SW 1271 (cell line): ENCODE results near the gene KRTAP4-12.
"Not testable (repeated sequence)": the region's sequence is repeated elsewhere in the genome, so short reads cannot be mapped to it uniquely, and the experiment has no call there.

Experiments used
- DNase-seq, 2 experiments: peaks; one replicate each; lab custom pipeline; 2025; lab: John Stamatoyannopoulos, UW

KRTAP4-12 gene

DNA sequence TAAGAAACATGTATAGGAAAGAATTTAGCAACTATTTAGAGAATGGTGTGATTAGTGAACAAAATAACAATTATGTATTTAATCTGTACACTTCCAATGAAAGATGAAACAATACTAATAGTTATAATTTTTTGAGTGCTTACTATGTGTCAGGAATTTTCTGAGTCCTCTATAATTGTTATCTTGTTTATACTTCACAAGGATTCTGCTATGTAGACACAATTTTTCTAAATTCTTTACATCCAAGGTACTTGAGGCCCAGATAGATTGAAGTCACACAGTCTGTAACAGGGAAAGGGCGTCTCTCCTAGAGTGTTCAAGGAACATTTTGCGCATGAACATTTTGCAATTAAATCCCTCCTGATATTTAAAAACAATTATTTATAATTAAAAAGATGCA is 1.1 kb upstream of the KRTAP4-12 start:
- DNase-seq = no peak

- not testable (repeated sequence) for DNase-seq
Observed at GRCh38 chr17:41123292-41123990, 541 bp downstream of the KRTAP4-12 start.

DNA sequence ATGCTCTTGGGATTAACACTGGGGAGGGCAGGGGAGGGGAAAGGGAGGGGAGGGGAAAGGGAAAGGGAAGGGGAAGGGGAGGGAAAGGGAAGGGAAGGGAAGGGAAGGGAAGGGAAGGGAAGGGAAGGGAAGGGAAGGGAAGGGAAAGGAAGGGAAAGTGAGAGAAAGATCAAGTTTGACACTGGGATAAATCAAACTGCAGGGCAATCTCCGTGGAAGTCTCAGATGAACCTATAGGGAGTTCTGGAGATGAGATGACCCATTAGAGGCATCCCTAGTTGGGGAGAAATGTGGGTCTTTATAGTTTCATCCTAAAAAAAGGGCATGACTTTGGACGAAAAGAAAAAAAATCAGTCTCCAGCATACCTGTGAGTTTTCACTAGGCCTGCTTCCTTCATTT is 2.2 kb downstream of the KRTAP4-12 start:
- DNase-seq = no peak

DNA sequence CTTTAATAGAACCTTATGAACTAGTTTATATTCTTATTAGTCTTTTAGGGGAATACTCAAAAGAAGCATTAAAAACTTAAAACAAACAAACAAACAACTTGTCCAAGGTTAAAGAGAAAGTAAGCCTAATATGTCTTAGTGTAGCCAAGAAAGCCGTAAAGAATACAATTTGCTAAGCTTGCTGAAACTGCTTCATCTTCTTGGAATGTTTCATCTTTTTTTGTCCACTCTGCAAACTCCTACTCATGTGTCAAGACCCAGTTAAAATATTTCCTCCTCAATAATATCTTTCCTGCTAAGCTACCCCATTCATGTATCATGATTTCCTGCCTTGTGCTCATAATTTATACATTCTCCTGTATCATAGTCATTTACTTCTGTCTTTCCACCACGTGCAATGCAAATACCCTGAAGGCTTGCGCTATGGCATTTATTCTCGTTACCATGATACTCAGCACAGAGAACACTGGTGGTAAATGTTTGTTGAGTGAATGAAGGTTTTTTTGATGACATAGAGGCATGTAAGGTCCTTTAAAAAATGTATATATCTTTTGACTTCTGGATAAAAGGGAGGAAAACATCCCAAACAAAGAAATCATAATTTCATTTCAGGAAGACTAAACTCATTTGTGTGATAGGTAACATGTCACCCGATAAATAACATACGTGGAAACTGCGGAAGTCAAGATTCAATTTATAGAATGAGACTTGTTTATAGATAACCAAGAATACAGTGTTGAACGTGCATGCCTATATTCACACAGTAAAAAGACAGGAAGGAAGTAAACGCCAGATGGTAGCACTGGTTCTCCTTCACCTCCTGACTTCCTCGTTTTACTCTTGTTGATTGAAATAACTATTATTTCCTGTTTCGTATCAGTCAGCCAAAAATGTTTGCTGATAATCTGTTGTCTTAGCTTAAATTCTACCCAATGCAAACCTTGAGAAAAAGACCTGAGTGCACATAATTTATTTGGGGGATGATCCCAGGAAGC is 4.0 kb downstream of the KRTAP4-12 start:
- not testable (repeated sequence) for DNase-seq

GRCh38 chr17:41118721-41119120 is 5.3 kb downstream of the KRTAP4-12 start:
- no peak for DNase-seq

DNA sequence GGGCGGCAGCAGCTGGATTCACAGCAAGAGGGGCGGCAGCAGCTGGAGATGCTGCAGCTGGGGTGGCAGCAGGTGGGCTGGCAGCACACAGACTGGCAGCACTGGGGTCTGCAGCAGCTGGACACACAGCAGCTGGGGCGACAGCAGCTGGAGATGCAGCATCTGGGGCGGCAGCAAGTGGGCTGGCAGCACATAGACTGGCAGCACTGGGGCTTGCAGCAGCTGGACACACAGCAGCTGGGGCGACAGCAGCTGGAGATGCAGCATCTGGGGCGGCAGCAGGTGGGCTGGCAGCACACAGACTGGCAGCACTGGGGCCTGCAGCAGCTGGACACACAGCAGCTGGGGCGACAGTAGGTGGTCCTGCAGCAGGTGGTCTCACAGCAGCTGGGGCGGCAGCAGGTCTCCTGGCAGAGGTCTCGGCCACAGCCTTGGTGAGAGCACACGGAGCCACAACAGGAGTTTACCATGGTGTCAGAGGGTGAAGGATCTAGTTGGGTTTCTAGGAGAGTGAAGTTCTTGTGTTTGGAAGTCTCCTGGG is 6.1 kb downstream of the KRTAP4-12 start, which contains the start of gene KRTAP4-11:
KRTAP4-11 (minus strand) TSS at position 528 of the 541 bp plus-strand sequence; CDS start at position 470, 58 bp downstream.
- DNase-seq = not testable (repeated sequence)

DNA sequence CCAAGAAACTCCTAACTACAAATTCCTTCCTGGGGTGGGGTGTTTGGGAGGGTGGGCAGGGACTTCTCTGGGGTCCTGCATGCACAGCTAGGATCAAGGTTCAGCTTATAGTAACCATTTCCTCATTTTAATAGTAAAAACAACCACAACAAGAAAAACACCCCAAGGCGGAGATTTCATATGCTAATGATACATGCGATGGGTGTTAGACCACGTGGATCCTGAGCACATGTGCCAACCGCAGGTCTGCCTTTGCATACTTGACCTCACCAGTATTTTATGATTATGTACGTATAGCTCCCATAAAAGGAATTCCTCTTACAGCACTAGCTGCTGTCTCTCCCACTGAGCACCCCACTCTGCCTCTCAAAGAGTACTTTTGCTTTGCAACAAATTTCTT is 7.7 kb downstream of the KRTAP4-12 start:
- DNase-seq = no peak

- no peak for DNase-seq
Observed at GRCh38 chr17:41111151-41111885, 12.7 kb downstream of the KRTAP4-12 start.

DNA sequence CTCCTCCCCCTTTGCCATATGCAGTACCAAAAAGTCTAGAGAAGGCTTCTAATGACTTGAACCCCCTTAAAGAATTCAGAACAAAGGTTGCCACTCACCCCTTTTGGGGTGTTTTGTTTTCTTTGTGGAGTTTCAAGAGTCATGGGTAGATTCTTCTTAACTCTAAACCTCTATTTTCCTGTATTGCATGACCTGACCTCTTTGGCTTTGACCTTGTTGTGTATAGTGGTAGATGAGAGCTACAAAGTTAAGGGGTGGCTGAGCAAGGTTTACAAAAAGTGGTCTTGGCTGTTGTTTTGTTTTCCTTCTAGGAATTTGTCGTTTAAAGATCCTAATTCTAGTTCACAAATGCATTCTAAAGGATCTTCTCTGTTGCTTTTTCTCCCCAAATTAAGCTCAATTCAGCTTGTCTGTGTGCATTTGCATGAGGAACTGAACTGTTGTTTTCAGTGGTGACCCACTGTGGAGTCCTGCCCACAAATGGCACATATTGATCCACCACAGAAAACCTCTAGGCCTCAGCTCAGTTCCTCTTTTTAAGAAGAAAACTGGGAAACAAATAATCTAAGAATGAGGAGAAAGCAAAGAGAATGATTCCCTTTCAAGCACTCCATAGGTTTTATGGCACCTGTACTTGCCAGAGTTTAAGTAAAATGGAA is 15.1 kb downstream of the KRTAP4-12 start:
- not testable (repeated sequence) for DNase-seq

DNA sequence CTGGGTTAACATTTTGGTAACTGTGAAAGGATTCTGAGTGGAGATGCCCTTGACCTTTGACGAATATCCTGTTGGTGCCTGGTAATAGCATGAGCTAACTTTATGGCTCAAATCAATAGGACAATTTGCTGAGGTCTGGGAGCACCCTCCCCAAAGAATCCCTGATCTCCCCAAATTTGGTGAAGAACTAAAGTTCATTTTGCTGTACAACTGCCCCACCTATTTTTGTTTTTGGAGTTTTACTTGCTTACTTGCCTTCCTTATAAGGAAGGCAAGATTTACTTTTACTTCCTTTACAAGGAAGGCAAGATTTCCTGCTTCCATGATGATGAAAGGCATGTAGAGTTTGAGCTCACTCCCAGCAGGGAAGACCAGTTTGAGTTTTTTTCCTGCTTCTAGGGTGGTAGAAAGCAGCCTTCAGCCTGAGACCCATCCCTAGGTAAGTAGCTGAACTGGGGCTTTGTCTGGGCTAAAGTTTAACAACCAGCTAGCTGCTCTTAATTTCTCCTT is 16.0 kb downstream of the KRTAP4-12 start:
- DNase-seq = no peak

DNA sequence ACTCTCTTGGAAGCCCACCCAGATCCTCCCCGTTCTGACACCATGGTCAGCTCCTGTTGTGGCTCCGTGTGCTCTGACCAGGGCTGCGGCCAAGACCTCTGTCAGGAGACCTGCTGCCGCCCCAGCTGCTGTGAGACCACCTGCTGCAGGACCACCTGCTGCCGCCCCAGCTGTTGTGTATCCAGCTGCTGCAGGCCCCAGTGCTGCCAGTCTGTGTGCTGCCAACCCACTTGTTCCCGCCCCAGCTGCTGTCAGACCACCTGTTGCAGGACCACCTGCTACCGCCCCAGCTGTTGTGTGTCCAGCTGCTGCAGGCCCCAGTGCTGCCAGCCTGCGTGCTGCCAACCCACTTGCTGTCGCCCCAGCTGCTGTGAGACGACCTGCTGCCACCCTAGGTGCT is 18.6 kb downstream of the KRTAP4-12 start, which contains the start of gene KRTAP4-9:
KRTAP4-9 (plus strand) TSS at position 43 of the 400 bp plus-strand sequence; CDS start at position 43, 0 bp downstream.
- DNase-seq = not testable (repeated sequence)

DNA sequence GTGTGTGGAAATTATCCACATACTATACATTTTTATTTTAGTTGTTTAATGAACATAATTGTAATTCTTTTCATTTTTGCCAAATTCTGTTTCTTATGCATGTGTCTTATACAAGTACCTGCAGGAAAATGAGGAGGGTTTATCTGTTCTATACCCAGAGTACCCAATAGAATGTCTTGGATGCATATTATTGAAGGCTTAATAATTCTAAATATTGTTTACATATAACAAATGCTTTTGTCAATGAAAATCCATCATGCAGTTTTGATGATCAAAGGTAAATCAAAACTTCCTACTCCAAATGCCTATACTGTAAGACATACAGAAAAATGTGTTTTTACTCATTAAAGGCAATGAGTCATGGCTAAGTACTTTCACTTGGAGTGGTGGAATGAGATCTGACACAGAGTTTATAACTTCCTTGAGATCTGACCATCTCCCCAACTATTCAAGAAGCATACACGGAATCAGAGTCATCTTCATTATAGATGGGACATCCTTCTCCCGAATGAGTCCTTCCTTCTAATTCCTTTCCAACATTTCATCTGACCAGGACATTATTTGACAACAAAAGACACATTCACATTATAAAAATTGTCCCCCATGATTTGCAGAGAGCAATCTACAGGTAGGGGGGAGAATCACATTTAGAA is 19.5 kb downstream of the KRTAP4-12 start:
- peak; percentile 28 to 67 for DNase-seq

DNA sequence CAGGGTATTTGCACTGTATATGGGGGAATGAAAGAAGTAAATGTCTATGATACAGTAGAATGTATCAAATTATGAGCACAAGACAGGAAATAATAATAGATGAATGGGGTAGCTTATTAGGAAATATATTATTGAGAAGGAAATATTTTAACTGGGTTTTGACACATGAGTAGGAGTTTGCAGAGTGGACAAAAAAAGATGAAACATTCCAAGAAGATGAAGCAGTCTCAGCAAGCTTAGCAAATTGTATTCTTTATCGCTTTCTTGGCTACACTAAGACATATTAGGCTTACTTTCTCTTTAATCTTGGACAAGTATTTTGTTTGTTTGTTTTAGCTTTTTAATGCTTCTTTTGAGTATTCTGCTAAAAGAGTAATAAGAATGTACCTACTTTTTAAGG is 20.1 kb downstream of the KRTAP4-12 start:
- no peak for DNase-seq

DNA sequence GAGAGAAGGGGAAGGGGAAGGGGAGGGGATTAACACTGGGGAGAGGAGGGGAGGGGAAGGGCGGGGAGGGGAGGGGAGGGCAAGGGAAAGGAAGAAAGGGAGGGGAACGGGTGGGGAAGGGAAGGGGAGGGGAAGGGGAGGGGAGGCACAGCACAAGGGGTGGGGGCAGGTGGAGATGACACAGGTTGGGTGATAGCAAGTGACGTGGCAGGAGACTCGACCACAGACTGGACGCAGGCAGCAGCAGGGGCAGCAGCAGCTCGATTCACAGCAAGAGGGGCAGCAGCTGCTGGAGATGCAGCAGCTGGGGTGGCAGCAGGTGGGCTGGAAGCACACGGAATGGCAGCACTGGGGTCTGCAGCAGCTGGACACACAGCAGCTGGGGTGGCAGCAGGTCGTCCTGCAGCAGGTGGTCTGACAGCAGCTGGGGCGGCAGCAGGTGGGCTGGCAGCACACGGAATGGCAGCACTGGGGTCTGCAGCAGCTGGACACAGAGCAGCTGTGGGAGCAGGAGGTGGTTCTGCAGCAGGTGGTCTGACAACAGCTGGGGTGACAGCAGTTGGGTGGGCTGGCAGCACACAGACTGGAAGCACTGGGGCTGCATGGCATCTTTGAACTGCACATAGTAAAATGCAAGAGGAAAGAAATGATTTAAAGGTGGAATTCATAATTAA is 22.3 kb downstream of the KRTAP4-12 start, which contains the start of gene KRTAP4-16:
KRTAP4-16 (minus strand) TSS at position 624 of the 674 bp plus-strand sequence; CDS start at position 624, 0 bp downstream.
- DNase-seq = no peak

DNA sequence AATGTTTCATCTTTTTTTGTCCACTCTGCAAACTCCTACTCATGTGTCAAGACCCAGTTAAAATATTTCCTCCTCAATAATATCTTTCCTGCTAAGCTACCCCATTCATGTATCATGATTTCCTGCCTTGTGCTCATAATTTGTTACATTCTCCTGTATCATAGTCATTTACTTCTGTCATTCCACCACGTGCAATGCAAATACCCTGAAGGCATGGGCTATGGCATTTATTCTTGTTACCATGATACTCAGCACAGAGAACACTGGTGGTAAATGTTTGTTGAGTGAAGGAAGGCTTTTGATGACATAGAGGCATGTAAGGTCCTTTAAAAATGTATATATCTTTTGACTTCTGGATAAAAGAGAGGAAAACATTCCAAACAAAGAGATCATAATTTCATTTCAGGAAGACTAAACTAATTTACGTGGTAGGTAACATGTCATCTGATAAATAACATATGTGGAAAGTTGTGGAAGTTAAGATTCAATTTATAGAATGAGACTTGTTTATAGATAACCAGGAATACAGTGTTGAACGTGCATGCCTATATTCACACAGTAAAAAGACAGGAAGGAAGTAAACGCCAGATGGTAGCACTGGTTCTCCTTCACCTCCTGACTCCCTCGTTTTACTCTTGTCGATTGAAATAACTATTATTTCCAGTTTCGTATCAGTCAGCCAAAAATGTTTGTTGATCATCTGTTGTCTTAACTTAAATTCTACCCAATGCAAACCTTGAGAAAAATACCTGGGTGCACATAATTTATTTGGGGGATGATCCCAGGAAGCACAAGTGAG is 24.1 kb downstream of the KRTAP4-12 start:
- DNase-seq = peak; percentile 55 to 59

DNA sequence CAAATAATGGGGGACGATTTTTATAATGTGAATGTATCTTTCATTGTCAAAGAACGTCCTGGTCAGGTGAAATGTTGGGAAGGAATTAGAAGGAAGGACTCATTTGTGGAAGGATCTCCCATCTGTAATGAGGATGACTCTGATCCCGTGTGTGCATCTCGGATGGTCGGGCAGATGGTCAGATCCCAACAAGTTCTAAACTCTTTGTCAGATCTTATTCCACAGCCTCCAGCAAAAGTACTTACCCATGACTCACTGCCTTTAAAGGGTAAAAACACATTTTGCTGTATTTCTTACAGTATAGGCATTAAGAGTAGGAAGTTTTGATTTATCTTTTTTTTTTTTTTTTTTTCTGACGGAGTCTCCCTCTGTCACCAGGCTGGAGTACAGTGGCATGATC is 25.5 kb downstream of the KRTAP4-12 start:
- no peak for DNase-seq

DNA sequence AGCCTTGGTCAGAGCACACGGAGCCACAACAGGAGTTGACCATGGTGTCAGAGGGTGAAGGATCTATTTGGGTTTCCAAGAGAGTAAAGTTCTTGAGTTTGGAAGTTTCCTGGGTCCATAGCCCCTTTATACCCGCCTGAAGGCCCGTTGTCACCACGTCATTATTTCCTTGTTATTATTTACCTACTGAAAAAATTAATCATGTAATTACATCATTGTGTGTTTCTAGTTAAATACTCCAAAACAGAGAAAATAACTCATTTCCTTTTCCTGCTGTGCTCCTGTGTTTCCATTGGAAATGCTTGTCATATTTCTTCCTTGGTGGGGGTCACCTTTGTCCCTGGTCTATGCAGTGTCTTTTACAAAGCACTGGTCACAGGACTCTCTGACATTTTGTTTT is 25.9 kb downstream of the KRTAP4-12 start, which contains the start of gene KRTAP4-8:
KRTAP4-8 (minus strand) TSS at position 101 of the 400 bp plus-strand sequence; CDS start at position 43, 58 bp downstream.
- DNase-seq = no peak

- DNase-seq = no peak
Observed at GRCh38 chr17:41096055-41096454, 27.9 kb downstream of the KRTAP4-12 start.
